Measurements from ENCODE around the gene MAPK1. TPM values are rescaled to one million over a fixed set of nuclear protein-coding genes. Genes with fewer than 3 reads are reported as not detected.

Gene MAPK1
- total and polyA plus RNA-seq, 4 donors: 16.3 to 154 (median 54.3) TPM

DNA sequence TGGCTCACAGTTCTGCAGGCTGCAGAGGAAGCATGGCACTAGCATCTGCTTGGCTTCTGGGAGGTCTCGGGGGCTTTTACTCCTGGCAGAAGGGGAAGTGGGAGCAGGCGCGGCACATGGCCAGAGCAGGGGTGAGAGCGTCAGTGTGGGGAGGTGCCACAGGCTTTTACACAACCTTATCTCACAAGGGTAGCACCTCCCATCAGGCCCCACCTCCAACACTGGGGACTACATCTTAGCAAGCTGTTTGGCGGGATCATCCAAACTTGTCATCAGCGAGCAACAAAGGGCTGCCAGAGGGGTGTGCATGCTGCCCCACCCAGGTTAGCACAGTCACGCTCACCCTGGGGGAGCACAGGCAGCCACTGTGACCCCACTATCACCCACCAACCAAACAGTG, 112.9 kb downstream of the MAPK1 start:
- Histone ChIP-seq H3K36me3 (ENCODE audit: control insufficient read depth in 4 of 4, insufficient read depth in 4 of 4, low read length in 4 of 4) (peaks cover 0 to 7% (median 0%) of the 10 kb centered on the region in 4 donors), H3K4me3 (no peak overlapping the region), H3K27me3 (ENCODE audit: control insufficient read depth in 3 of 3, insufficient read depth in 3 of 3, low read length in 2 of 3) (no peaks in the 10 kb centered on the region), H3K9me3 (ENCODE audit: control insufficient read depth in 4 of 4, insufficient read depth in 3 of 4, low read length in 3 of 4) (no peaks in the 10 kb centered on the region), H3K9ac (ENCODE audit: insufficient read depth in 1 of 2, low read length in 2 of 2) (no peak overlapping the region), H3K4me1 (ENCODE audit: control insufficient read depth in 5 of 5, insufficient read depth in 5 of 5, low read length in 5 of 5) (peaks cover 0 to 52% (median 23%) of the 10 kb centered on the region in 5 donors), H3K27ac (ENCODE audit: low read depth in 1 of 2, low read length in 1 of 2) (no peak overlapping the region)
- 32 to 38% methylated on average over 7 of the region's 7 CpGs for WGBS, 2 donors
- peak; percentile 63 to 71 (median 66) for DNase-seq
- peak; percentile 64 for ATAC-seq (ENCODE audit: insufficient read depth, low FRiP score)
- TF ChIP-seq, protein P1, sequence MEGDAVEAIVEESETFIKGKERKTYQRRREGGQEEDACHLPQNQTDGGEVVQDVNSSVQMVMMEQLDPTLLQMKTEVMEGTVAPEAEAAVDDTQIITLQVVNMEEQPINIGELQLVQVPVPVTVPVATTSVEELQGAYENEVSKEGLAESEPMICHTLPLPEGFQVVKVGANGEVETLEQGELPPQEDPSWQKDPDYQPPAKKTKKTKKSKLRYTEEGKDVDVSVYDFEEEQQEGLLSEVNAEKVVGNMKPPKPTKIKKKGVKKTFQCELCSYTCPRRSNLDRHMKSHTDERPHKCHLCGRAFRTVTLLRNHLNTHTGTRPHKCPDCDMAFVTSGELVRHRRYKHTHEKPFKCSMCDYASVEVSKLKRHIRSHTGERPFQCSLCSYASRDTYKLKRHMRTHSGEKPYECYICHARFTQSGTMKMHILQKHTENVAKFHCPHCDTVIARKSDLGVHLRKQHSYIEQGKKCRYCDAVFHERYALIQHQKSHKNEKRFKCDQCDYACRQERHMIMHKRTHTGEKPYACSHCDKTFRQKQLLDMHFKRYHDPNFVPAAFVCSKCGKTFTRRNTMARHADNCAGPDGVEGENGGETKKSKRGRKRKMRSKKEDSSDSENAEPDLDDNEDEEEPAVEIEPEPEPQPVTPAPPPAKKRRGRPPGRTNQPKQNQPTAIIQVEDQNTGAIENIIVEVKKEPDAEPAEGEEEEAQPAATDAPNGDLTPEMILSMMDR (IDR thresholded peaks at IDR 0.05; ENCODE audit: control extremely low read depth, extremely low read depth): no peak

DNA sequence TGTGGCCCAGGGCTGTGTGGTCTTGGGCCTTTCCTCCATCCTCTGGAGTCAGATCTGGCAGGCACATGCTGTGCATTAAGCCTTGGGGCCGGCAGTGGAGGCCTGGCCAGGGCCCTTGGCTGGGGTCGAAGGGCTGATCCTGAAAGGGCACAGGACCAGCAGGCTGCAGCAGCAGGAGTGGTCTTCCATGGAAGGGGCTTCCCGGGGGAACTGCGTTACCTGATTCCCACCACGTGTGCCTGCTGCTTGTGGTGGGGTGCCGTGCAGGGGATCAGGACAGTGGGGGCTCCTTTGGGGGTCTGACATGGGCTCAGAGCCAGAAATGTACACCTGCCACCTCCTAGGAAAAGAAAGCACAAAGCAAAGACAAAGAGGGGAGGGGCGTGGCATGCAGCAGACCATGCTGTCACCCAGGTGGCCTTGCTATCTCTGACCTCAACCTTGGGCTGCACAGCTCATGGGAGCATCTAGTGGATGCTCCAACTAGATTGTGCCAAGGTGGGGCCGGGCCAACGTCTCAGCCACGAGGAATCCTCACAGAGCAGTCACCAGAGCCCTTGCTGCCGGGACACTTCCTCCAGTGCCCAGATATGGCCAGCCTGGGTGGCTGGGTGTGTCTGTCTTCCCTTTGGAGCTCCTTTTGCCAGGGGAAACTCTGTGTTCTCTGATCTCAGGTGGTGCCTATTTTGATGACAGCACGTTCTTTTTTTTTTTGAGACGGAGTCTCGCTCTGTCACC, 113.9 kb downstream of the MAPK1 start:
- WGBS, 2 donors: 78 to 88% methylated on average over 14 of the region's 14 CpGs
- no peaks in the 10 kb centered on the region for H3K27me3 ChIP-seq (ENCODE audit: control insufficient read depth in 3 of 3, insufficient read depth in 3 of 3, low read length in 2 of 3)
- DNase-seq (no peak), ATAC-seq (ENCODE audit: insufficient read depth, low FRiP score) (no peak)
- no peak overlapping the region for H3K9ac ChIP-seq (ENCODE audit: insufficient read depth in 1 of 2, low read length in 2 of 2)
- H3K36me3 ChIP-seq (ENCODE audit: control insufficient read depth in 4 of 4, insufficient read depth in 4 of 4, low read length in 4 of 4): peaks cover 0 to 6% (median 0%) of the 10 kb centered on the region in 4 donors
- TF ChIP-seq, protein P1 (IDR thresholded peaks at IDR 0.05; ENCODE audit: control extremely low read depth, extremely low read depth): no peak
- peaks cover 0 to 43% (median 16%) of the 10 kb centered on the region in 5 donors for H3K4me1 ChIP-seq (ENCODE audit: control insufficient read depth in 5 of 5, insufficient read depth in 5 of 5, low read length in 5 of 5)
- H3K9me3 ChIP-seq (ENCODE audit: control insufficient read depth in 4 of 4, insufficient read depth in 3 of 4, low read length in 3 of 4): no peaks in the 10 kb centered on the region
- no peak overlapping the region for H3K4me3 ChIP-seq
- H3K27ac ChIP-seq (ENCODE audit: low read depth in 1 of 2, low read length in 1 of 2): no peak overlapping the region

DNA sequence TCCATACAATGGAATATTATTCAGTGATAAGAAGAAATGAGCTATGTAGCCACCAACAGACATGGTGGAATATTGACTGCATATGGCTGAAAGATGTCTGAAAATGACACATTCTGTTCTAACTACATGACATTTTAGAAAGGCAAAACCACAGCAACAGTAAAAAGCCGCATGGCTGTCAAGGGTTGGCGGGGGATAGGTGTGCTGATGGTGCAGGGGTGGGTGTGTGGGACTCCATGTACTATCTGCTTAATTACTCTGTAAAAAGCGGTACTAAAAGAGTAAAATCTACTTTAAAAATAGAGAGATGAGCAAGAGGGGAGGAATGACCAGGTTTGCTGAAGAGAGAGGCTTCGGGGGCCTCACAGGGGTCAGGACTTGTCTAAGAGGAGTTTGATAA, 115.2 kb downstream of the MAPK1 start:
- DNase-seq (no peak), ATAC-seq (ENCODE audit: insufficient read depth, low FRiP score) (no peak)
- TF ChIP-seq, protein P1 (IDR thresholded peaks at IDR 0.05; ENCODE audit: control extremely low read depth, extremely low read depth): no peak
- Histone ChIP-seq H3K9ac (ENCODE audit: insufficient read depth in 1 of 2, low read length in 2 of 2) (no peak overlapping the region), H3K27me3 (ENCODE audit: control insufficient read depth in 3 of 3, insufficient read depth in 3 of 3, low read length in 2 of 3) (no peaks in the 10 kb centered on the region), H3K27ac (ENCODE audit: low read depth in 1 of 2, low read length in 1 of 2) (no peak overlapping the region), H3K9me3 (ENCODE audit: control insufficient read depth in 4 of 4, insufficient read depth in 3 of 4, low read length in 3 of 4) (no peaks in the 10 kb centered on the region), H3K4me3 (no peak overlapping the region), H3K4me1 (ENCODE audit: control insufficient read depth in 5 of 5, insufficient read depth in 5 of 5, low read length in 5 of 5) (peaks cover 0 to 30% (median 11%) of the 10 kb centered on the region in 5 donors), H3K36me3 (ENCODE audit: control insufficient read depth in 4 of 4, insufficient read depth in 4 of 4, low read length in 4 of 4) (peaks cover 0 to 2% (median 0%) of the 10 kb centered on the region in 4 donors)
- 96 to 97% methylated on average over 4 of the region's 4 CpGs for WGBS, 2 donors

Measured in lung (tissue), 12 donors.